ENCODE measurements around the gene TLE6.

DNA sequence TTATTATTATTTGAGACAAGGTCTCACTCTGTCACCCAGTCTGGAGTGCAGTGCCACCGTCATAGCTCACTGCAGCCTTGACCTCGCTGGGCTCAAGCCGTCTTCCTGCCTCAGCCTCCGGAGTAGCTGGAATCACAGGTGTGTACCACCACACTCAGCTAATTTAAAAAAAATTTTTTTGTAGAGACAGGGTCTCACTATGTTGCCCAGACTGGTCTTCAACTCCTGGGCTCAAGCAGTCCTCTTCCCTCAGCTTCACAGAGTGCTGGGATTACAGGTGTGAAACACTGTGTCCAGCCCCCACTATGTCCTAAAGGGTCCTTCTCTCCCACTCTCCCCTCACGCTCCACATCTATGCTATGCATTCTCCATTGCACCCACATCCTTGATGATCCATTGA, 60.9 kb downstream of the TLE6 start:
- no peak for TF ChIP-seq EZH2 (IDR thresholded peaks at IDR 0.05; ENCODE audit: insufficient read depth, low read length)
- TF ChIP-seq, protein P1, sequence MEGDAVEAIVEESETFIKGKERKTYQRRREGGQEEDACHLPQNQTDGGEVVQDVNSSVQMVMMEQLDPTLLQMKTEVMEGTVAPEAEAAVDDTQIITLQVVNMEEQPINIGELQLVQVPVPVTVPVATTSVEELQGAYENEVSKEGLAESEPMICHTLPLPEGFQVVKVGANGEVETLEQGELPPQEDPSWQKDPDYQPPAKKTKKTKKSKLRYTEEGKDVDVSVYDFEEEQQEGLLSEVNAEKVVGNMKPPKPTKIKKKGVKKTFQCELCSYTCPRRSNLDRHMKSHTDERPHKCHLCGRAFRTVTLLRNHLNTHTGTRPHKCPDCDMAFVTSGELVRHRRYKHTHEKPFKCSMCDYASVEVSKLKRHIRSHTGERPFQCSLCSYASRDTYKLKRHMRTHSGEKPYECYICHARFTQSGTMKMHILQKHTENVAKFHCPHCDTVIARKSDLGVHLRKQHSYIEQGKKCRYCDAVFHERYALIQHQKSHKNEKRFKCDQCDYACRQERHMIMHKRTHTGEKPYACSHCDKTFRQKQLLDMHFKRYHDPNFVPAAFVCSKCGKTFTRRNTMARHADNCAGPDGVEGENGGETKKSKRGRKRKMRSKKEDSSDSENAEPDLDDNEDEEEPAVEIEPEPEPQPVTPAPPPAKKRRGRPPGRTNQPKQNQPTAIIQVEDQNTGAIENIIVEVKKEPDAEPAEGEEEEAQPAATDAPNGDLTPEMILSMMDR (IDR thresholded peaks at IDR 0.05; ENCODE audit: insufficient read depth, low read depth, low read length) = no peak

All from astrocyte (in vitro differentiated cells and primary cell).